ENCODE measurements around the gene ANP32E. TPM values are rescaled to one million over a fixed set of nuclear protein-coding genes. Genes with fewer than 3 reads are reported as not detected.
A peak's percentile ranks its signal among the peaks of the same experiment; 100 is the strongest.
"Not testable (repeated sequence)": the region's sequence is repeated elsewhere in the genome, so short reads cannot be mapped to it uniquely, and the experiment has no call there.

The ANP32E gene
- total RNA-seq, 1 experiment from 2014 or later, result 63.3 TPM

DNA sequence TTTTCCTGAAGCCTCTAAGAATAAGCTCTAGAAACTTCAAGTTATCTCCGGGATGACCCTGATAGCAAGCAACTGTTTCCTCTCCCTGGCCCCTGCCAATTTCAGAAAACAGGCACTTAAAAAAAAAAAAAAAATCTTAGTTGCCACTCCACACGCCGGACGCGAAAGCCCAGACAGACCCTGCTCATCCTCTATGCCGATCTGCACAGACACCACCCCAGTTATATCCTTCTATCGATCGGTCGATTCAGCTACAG lies 1.7 kb downstream of the ANP32E start:
- POLR2A ChIA-PET (ENCODE audit: unreplicated experiment), result interaction anchor here (0.7 kb wide), 3 partner anchors 26 to 86 kb away, joined by 3 to 5 read pairs (median 5); no protein-coding TSS in a partner anchor

GRCh38 chr1:150233359-150234308 lies 2.3 kb downstream of the ANP32E start:
- peaks cover 6% of the 10 kb centered on the region; the same call in 1 of the 2 replicates for H3K36me3 ChIP-seq (ENCODE audit: low read depth)
- H3K79me2 ChIP-seq (ENCODE audit: low read depth), result peaks cover 50% of the 10 kb centered on the region
- no peaks in the 10 kb centered on the region for H3K27me3 ChIP-seq (ENCODE audit: insufficient read depth, low read depth)
- peak overlapping the region; percentile 79 for H2AFZ ChIP-seq
- H3K27ac ChIP-seq, result peak overlapping the region; percentile 82
- H3K9me2 ChIP-seq (ENCODE audit: insufficient read depth), result no peaks in the 10 kb centered on the region
- BruUV-seq (replicated peaks), result no TSS peak
- peaks cover 30% of the 10 kb centered on the region for H3F3A ChIP-seq (ENCODE audit: insufficient read depth, low read depth)
- H4K20me1 ChIP-seq (ENCODE audit: insufficient read depth), result no peaks in the 10 kb centered on the region; the same call in 1 of the 2 replicates
- H3K4me3 ChIP-seq, result peak overlapping the region; percentile 92
- intact Hi-C loops (cut with micrococcal nuclease; ENCODE audit: unreplicated experiment), result no loop called here
- peaks cover 25% of the 10 kb centered on the region for H3K4me1 ChIP-seq (replicated peaks; ENCODE audit: insufficient read depth)
- ChIA-PET CTCF (interaction anchor here (0.7 kb wide), 1 partner anchor 27 kb away, joined by 3 read pairs; no protein-coding TSS in a partner anchor), POLR2A (ENCODE audit: unreplicated experiment) (interaction anchor here (0.6 to 0.7 kb wide), 5 partner anchors 9 to 85 kb away, joined by 3 to 5 read pairs (median 5); no protein-coding TSS in a partner anchor)
- no peaks in the 10 kb centered on the region for H3K9me3 ChIP-seq (ENCODE audit: insufficient read depth, low read depth)
- TF ChIP-seq, protein P1, sequence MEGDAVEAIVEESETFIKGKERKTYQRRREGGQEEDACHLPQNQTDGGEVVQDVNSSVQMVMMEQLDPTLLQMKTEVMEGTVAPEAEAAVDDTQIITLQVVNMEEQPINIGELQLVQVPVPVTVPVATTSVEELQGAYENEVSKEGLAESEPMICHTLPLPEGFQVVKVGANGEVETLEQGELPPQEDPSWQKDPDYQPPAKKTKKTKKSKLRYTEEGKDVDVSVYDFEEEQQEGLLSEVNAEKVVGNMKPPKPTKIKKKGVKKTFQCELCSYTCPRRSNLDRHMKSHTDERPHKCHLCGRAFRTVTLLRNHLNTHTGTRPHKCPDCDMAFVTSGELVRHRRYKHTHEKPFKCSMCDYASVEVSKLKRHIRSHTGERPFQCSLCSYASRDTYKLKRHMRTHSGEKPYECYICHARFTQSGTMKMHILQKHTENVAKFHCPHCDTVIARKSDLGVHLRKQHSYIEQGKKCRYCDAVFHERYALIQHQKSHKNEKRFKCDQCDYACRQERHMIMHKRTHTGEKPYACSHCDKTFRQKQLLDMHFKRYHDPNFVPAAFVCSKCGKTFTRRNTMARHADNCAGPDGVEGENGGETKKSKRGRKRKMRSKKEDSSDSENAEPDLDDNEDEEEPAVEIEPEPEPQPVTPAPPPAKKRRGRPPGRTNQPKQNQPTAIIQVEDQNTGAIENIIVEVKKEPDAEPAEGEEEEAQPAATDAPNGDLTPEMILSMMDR (conservative IDR thresholded peaks at IDR 0.05), result no peak
- TF ChIP-seq EZH2 (IDR thresholded peaks at IDR 0.05; ENCODE audit: low read depth), result no peak
- peak overlapping the region; percentile 87 for H3K4me2 ChIP-seq
- DNase-seq, result peak in 1 of 2 experiments; percentile 69

More for the DNA sequence above, 1.7 kb downstream of the ANP32E start:
- Histone ChIP-seq H3K79me2 (ENCODE audit: low read depth) (peaks cover 50% of the 10 kb centered on the region), H2AFZ (peak overlapping the region; percentile 79), H3K27ac (peak overlapping the region; percentile 82), H3F3A (ENCODE audit: insufficient read depth, low read depth) (peaks cover 30% of the 10 kb centered on the region), H3K4me3 (peak overlapping the region; percentile 92), H4K20me1 (ENCODE audit: insufficient read depth) (no peaks in the 10 kb centered on the region; the same call in 1 of the 2 replicates), H3K36me3 (ENCODE audit: low read depth) (peaks cover 6% of the 10 kb centered on the region; the same call in 1 of the 2 replicates), H3K27me3 (ENCODE audit: insufficient read depth, low read depth) (no peaks in the 10 kb centered on the region), H3K9me3 (ENCODE audit: insufficient read depth, low read depth) (no peaks in the 10 kb centered on the region), H3K4me1 (replicated peaks; ENCODE audit: insufficient read depth) (peaks cover 25% of the 10 kb centered on the region), H3K9me2 (ENCODE audit: insufficient read depth) (no peaks in the 10 kb centered on the region), H3K4me2 (peak overlapping the region; percentile 87)
- intact Hi-C loops (cut with micrococcal nuclease; ENCODE audit: unreplicated experiment), result no loop called here
- CTCF ChIA-PET, result interaction anchor here (0.7 kb wide), 1 partner anchor 27 kb away, joined by 3 read pairs; no protein-coding TSS in a partner anchor
- TF ChIP-seq EZH2 (IDR thresholded peaks at IDR 0.05; ENCODE audit: low read depth), result no peak
- TF ChIP-seq, protein P1 (conservative IDR thresholded peaks at IDR 0.05), result no peak
- DNase-seq, result no peak
- BruUV-seq (replicated peaks), result no TSS peak

GRCh38 chr1:150232921-150233320 lies 3.0 kb downstream of the ANP32E start:
- Histone ChIP-seq H3K27ac (peak overlapping the region; percentile 82), H3K79me2 (ENCODE audit: low read depth) (peaks cover 50% of the 10 kb centered on the region), H3K4me2 (peak overlapping the region; percentile 87), H3F3A (ENCODE audit: insufficient read depth, low read depth) (peaks cover 30% of the 10 kb centered on the region), H3K4me1 (replicated peaks; ENCODE audit: insufficient read depth) (peaks cover 25% of the 10 kb centered on the region)
- ChIA-PET CTCF (interaction anchor here (0.7 kb wide), 1 partner anchor 575 kb away, joined by 3 read pairs; the partner anchor contains the start of gene CTSK), POLR2A (ENCODE audit: unreplicated experiment) (interaction anchor here (0.7 kb wide), 1 partner anchor 8 kb away, joined by 3 read pairs; no protein-coding TSS in a partner anchor)
- H3K9me3 ChIP-seq (ENCODE audit: insufficient read depth, low read depth); DNase-seq; H3K36me3 ChIP-seq (ENCODE audit: low read depth); H3K27me3 ChIP-seq (ENCODE audit: insufficient read depth, low read depth); intact Hi-C loops (cut with micrococcal nuclease; ENCODE audit: unreplicated experiment); H4K20me1 ChIP-seq (ENCODE audit: insufficient read depth); H2AFZ ChIP-seq; BruUV-seq (replicated peaks); H3K4me3 ChIP-seq; H3K9me2 ChIP-seq (ENCODE audit: insufficient read depth): not testable (repeated sequence)

DNA sequence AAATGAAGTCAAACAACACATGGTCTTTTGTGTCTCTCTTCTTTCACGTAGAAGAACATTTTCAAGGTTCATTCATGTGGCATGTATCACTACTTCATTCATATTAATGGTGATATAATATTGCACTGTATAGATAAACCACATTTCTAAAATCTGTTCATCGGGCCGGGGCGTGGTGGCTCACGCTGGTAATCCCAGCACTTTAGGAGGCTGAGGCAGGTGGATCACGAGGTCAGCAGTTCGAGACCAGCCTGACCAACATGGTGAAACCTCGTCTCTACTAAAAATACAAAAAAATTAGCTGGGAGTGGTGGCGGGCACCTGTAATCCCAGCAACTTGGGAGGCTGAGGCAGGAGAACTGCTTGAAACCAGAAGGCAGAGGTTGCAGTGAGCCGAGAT lies 7.7 kb downstream of the ANP32E start:
- H3K36me3 ChIP-seq (ENCODE audit: low read depth), result peaks cover 28% of the 10 kb centered on the region
- H4K20me1 ChIP-seq (ENCODE audit: insufficient read depth); H3K4me2 ChIP-seq; H3K9me2 ChIP-seq (ENCODE audit: insufficient read depth); H3K4me1 ChIP-seq (replicated peaks; ENCODE audit: insufficient read depth); intact Hi-C loops (cut with micrococcal nuclease; ENCODE audit: unreplicated experiment); H3K27ac ChIP-seq; H3K9me3 ChIP-seq (ENCODE audit: insufficient read depth, low read depth); H3K27me3 ChIP-seq (ENCODE audit: insufficient read depth, low read depth); POLR2A ChIA-PET (ENCODE audit: unreplicated experiment); DNase-seq; CTCF ChIA-PET; BruUV-seq (replicated peaks); H3K4me3 ChIP-seq; H3F3A ChIP-seq (ENCODE audit: insufficient read depth, low read depth); H2AFZ ChIP-seq: not testable (repeated sequence)
- peaks cover 24% of the 10 kb centered on the region for H3K79me2 ChIP-seq (ENCODE audit: low read depth)

Measured in PC-9 (cell line).